Measurements from ENCODE around the gene DACT2.
"Not testable (repeated sequence)": the region's sequence is repeated elsewhere in the genome, so short reads cannot be mapped to it uniquely, and the experiment has no call there.

The DACT2 gene

DNA sequence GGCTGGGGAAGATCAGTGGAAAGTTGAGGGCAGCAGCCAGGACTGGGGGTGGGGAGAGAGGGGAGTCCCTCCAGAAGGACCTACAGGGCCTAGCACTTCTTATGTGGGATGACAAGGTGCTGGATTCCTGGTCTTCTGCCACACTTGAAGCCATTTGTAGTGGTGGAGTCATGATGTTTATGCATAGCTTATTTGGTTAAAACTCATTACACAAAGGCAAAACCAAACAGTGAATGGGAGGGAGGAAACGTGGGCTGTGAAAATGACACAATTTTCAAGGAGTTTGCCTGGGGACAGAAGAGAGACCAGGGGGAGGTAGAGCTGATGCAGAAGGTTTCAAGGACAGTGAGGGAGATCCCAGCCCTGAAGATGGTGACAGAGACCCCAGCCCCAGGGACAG is 50.8 kb downstream of the DACT2 start:
- TF ChIP-seq, protein P1, sequence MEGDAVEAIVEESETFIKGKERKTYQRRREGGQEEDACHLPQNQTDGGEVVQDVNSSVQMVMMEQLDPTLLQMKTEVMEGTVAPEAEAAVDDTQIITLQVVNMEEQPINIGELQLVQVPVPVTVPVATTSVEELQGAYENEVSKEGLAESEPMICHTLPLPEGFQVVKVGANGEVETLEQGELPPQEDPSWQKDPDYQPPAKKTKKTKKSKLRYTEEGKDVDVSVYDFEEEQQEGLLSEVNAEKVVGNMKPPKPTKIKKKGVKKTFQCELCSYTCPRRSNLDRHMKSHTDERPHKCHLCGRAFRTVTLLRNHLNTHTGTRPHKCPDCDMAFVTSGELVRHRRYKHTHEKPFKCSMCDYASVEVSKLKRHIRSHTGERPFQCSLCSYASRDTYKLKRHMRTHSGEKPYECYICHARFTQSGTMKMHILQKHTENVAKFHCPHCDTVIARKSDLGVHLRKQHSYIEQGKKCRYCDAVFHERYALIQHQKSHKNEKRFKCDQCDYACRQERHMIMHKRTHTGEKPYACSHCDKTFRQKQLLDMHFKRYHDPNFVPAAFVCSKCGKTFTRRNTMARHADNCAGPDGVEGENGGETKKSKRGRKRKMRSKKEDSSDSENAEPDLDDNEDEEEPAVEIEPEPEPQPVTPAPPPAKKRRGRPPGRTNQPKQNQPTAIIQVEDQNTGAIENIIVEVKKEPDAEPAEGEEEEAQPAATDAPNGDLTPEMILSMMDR (IDR thresholded peaks at IDR 0.05; ENCODE audit: control extremely low read depth, extremely low read depth, low read depth, missing control alignments), result no peak
- POLR2A ChIA-PET, result no interaction called here
- DNase-seq (ENCODE audit: extremely low spot score), result no peak
- CTCF ChIA-PET, result interaction anchor here (1.0 kb wide), 1 partner anchor 10 kb away, joined by 3 read pairs; no protein-coding TSS in a partner anchor

- CTCF ChIA-PET, result interaction anchor here (1.0 kb wide), 1 partner anchor 9 kb away, joined by 3 read pairs; no protein-coding TSS in a partner anchor
- DNase-seq (ENCODE audit: extremely low spot score); POLR2A ChIA-PET: not testable (repeated sequence)
Measured at GRCh38 chr6:168267779-168268178, 51.8 kb downstream of the DACT2 start.

GRCh38 chr6:168265827-168266815 is 53.5 kb downstream of the DACT2 start:
- POLR2A ChIA-PET, result no interaction called here
- TF ChIP-seq, protein P1 (IDR thresholded peaks at IDR 0.05; ENCODE audit: control extremely low read depth, extremely low read depth, low read depth, missing control alignments), result no peak
- DNase-seq (ENCODE audit: extremely low spot score), result no peak
- CTCF ChIA-PET, result no interaction called here

DNA sequence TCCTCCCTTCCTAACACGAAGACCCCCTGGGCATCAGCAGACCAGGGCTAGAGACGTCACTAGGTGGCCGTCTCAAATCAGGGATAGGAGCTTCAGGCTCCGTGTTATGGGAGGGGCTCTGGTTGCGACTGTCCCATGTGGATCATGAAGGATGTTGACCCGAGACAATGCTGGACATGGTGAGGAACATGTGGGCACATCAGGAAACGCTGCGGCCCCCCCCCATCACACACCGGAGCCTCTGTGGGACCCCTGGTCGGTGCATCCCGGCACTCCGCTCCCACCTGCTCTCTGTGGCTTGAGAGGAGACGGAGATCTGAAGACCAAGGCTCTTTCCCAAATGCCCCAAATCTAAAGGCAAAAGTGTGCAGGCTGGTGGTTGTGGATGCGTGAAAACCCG is 54.2 kb downstream of the DACT2 start:
- CTCF ChIA-PET, result no interaction called here
- POLR2A ChIA-PET, result no interaction called here
- TF ChIP-seq, protein P1 (IDR thresholded peaks at IDR 0.05; ENCODE audit: control extremely low read depth, extremely low read depth, low read depth, missing control alignments), result no peak
- DNase-seq (ENCODE audit: extremely low spot score), result no peak

GRCh38 chr6:168264593-168265335 is 54.8 kb downstream of the DACT2 start:
- CTCF ChIA-PET, result no interaction called here
- no peak for DNase-seq (ENCODE audit: extremely low spot score)
- POLR2A ChIA-PET, result no interaction called here
- TF ChIP-seq, protein P1 (IDR thresholded peaks at IDR 0.05; ENCODE audit: control extremely low read depth, extremely low read depth, low read depth, missing control alignments), result no peak

DNA sequence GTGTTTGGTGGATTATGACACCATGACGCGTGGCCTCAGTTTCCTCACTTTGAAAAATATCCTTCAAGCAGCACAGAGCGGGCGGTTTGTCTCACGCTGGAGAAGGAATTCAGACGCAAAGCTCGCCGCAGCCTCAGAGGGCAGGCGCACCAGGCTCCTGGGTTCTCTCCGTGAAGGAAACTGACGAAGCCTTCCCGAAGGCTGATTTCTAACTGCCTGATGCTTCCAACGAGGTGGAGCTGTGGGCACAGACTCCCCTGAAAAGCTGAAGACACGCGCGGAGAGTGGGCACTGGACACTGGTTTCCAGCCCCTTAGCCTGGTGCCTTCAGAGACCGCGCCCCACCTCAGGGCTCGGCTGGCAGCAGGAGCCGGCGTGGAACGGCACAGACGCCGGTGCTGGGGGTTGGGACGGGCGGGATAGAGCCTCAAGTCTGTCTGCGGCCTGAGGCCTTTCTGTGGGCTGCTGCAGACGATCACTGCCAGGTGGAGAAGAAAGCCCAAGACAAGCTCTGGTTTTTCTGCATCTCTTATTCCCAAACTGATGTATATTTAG is 56.1 kb downstream of the DACT2 start:
- POLR2A ChIA-PET, result no interaction called here

More for the DNA sequence above, 56.1 kb downstream of the DACT2 start:
- no peak for DNase-seq (ENCODE audit: extremely low spot score)
- CTCF ChIA-PET, result no interaction called here
- TF ChIP-seq, protein P1 (IDR thresholded peaks at IDR 0.05; ENCODE audit: control extremely low read depth, extremely low read depth, low read depth, missing control alignments), result no peak
